ENCODE data around the gene ACOX3. TPM values are rescaled to one million over a fixed set of nuclear protein-coding genes. Genes with fewer than 3 reads are reported as not detected.

The ACOX3 gene
- total RNA-seq, 1 donor from 2014 or later, result 23.8 TPM

- no peaks in the 10 kb centered on the region for H3K9me3 Mint-ChIP-seq (ENCODE audit: unreplicated experiment)
- H3K27me3 Mint-ChIP-seq (ENCODE audit: unreplicated experiment), result peaks cover 8% of the 10 kb centered on the region
- TF ChIP-seq CTCF (IDR thresholded peaks at IDR 0.05; ENCODE audit: partially characterized antibody, unreplicated experiment), result no peak
Measured at GRCh38 chr4:8381814-8382581, 58.5 kb downstream of the ACOX3 start.

GRCh38 chr4:8380511-8381415 lies 59.8 kb downstream of the ACOX3 start:
- no peak for TF ChIP-seq CTCF (IDR thresholded peaks at IDR 0.05; ENCODE audit: partially characterized antibody, unreplicated experiment)
- Mint-ChIP-seq H3K36me3 (ENCODE audit: unreplicated experiment) (no peaks in the 10 kb centered on the region), H3K4me3 (ENCODE audit: unreplicated experiment) (no peak overlapping the region), H3K27me3 (ENCODE audit: unreplicated experiment) (peaks cover 8% of the 10 kb centered on the region), H3K4me1 (ENCODE audit: low read depth, unreplicated experiment) (peaks cover 9% of the 10 kb centered on the region), H3K9me3 (ENCODE audit: unreplicated experiment) (no peaks in the 10 kb centered on the region), H3K27ac (ENCODE audit: unreplicated experiment) (no peak overlapping the region)
- DNase-seq, result no peak

More at GRCh38 chr4:8381814-8382581, 58.5 kb downstream of the ACOX3 start:
- H3K27ac Mint-ChIP-seq (ENCODE audit: unreplicated experiment), result no peak overlapping the region
- DNase-seq, result no peak
- H3K4me1 Mint-ChIP-seq (ENCODE audit: low read depth, unreplicated experiment), result peaks cover 11% of the 10 kb centered on the region
- H3K4me3 Mint-ChIP-seq (ENCODE audit: unreplicated experiment), result no peak overlapping the region
- H3K36me3 Mint-ChIP-seq (ENCODE audit: unreplicated experiment), result no peaks in the 10 kb centered on the region

- Mint-ChIP-seq H3K36me3 (ENCODE audit: unreplicated experiment) (no peaks in the 10 kb centered on the region), H3K9me3 (ENCODE audit: unreplicated experiment) (no peaks in the 10 kb centered on the region), H3K4me3 (ENCODE audit: unreplicated experiment) (no peak overlapping the region), H3K27me3 (ENCODE audit: unreplicated experiment) (peaks cover 5% of the 10 kb centered on the region), H3K4me1 (ENCODE audit: low read depth, unreplicated experiment) (peaks cover 2% of the 10 kb centered on the region), H3K27ac (ENCODE audit: unreplicated experiment) (no peak overlapping the region)
- no peak for TF ChIP-seq CTCF (IDR thresholded peaks at IDR 0.05; ENCODE audit: partially characterized antibody, unreplicated experiment)
- no peak for DNase-seq
Measured at GRCh38 chr4:8379771-8380170, 60.8 kb downstream of the ACOX3 start.

- H3K4me3 Mint-ChIP-seq (ENCODE audit: unreplicated experiment), result no peak overlapping the region
- no peak overlapping the region for H3K27ac Mint-ChIP-seq (ENCODE audit: unreplicated experiment)
- no peaks in the 10 kb centered on the region for H3K36me3 Mint-ChIP-seq (ENCODE audit: unreplicated experiment)
- H3K4me1 Mint-ChIP-seq (ENCODE audit: low read depth, unreplicated experiment), result peaks cover 2% of the 10 kb centered on the region
- no peak for TF ChIP-seq CTCF (IDR thresholded peaks at IDR 0.05; ENCODE audit: partially characterized antibody, unreplicated experiment)
- H3K9me3 Mint-ChIP-seq (ENCODE audit: unreplicated experiment), result no peaks in the 10 kb centered on the region
- peaks cover 5% of the 10 kb centered on the region for H3K27me3 Mint-ChIP-seq (ENCODE audit: unreplicated experiment)
- DNase-seq, result no peak
Measured at GRCh38 chr4:8379281-8379680, 61.2 kb downstream of the ACOX3 start.

Measured in glutamatergic neuron (in vitro differentiated cells).